A549 (cell line): ENCODE data around the gene NXPH4.

Experiments
- RAD21 ChIP-seq, 2 experiments: fragments of >200 bp in 1 of 2; sonication (Bioruptor Twin) in 1 of 2; formaldehyde crosslinking in 1 of 2; IDR thresholded peaks in 1 of 2; conservative IDR thresholded peaks in 1 of 2; 2 replicates in 1 of 2; 3 replicates in 1 of 2; pipeline ENCODE4 v1.6.1; 2012 to 2018; ENCODE audit warnings: inconsistent platforms in 1 of 2
- SMC3 ChIP-seq: fragments of >200 bp; sonication (Bioruptor Twin); formaldehyde crosslinking; IDR thresholded peaks from 3 replicates; pipeline ENCODE4 v1.6.1; 2018; ENCODE audit warnings: inconsistent platforms
- ZSCAN20 ChIP-seq: fragments of 250-450 bp; sonication (Bioruptor Pico); IDR thresholded peaks from 2 replicates; pipeline ENCODE4 v1.8.0; 2022; ENCODE audit warnings: mild to moderate bottlenecking, moderate library complexity
- TF ChIP-seq, protein P1 (sequence below): fragments of >200 bp; sonication (Bioruptor Twin); formaldehyde crosslinking; IDR thresholded peaks from 3 replicates; pipeline ENCODE4 v1.5.1; 2016
- TF ChIP-seq, protein P2 (sequence below): fragments of 150-350 bp; IDR thresholded peaks from 2 replicates; pipeline ENCODE4 v1.6.1; 2014; ENCODE audit warnings: low read depth, mild to moderate bottlenecking, low read length

- TF ChIP-seq SMC3 (no peak), ZSCAN20 (no peak), RAD21 (conservative IDR thresholded peaks at IDR 0.05 in 1 of 2, IDR thresholded peaks at IDR 0.05 in 1 of 2) (no peak)
- TF ChIP-seq, protein P1, sequence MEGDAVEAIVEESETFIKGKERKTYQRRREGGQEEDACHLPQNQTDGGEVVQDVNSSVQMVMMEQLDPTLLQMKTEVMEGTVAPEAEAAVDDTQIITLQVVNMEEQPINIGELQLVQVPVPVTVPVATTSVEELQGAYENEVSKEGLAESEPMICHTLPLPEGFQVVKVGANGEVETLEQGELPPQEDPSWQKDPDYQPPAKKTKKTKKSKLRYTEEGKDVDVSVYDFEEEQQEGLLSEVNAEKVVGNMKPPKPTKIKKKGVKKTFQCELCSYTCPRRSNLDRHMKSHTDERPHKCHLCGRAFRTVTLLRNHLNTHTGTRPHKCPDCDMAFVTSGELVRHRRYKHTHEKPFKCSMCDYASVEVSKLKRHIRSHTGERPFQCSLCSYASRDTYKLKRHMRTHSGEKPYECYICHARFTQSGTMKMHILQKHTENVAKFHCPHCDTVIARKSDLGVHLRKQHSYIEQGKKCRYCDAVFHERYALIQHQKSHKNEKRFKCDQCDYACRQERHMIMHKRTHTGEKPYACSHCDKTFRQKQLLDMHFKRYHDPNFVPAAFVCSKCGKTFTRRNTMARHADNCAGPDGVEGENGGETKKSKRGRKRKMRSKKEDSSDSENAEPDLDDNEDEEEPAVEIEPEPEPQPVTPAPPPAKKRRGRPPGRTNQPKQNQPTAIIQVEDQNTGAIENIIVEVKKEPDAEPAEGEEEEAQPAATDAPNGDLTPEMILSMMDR: no peak
- TF ChIP-seq, protein P2, sequence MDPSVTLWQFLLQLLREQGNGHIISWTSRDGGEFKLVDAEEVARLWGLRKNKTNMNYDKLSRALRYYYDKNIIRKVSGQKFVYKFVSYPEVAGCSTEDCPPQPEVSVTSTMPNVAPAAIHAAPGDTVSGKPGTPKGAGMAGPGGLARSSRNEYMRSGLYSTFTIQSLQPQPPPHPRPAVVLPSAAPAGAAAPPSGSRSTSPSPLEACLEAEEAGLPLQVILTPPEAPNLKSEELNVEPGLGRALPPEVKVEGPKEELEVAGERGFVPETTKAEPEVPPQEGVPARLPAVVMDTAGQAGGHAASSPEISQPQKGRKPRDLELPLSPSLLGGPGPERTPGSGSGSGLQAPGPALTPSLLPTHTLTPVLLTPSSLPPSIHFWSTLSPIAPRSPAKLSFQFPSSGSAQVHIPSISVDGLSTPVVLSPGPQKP: no peak
Measured at GRCh38 chr12:57171668-57172067, 44.9 kb upstream of the NXPH4 start.
